Neural progenitor cell (in vitro differentiated cells): ENCODE measurements around the gene CHMP1A.

Source experiments
- EZH2 ChIP-seq: fragments of 200-600 bp; sonication (generic); IDR thresholded peaks from 2 replicates; pipeline ENCODE4 v1.6.1; 2017; ENCODE audit warnings: antibody characterized with exemption, mild to moderate bottlenecking, moderate library complexity
- EZH2phosphoT487 ChIP-seq: fragments of 200-600 bp; sonication (generic); IDR thresholded peaks from 2 replicates; pipeline ENCODE4 v1.6.1; 2017; ENCODE audit warnings: antibody characterized with exemption
- TF ChIP-seq, protein P1 (sequence below): fragments of 200-600 bp; sonication (generic); IDR thresholded peaks from 2 replicates; pipeline ENCODE4 v1.5.1; 2017; ENCODE audit warnings: antibody characterized with exemption, mild to moderate bottlenecking

DNA sequence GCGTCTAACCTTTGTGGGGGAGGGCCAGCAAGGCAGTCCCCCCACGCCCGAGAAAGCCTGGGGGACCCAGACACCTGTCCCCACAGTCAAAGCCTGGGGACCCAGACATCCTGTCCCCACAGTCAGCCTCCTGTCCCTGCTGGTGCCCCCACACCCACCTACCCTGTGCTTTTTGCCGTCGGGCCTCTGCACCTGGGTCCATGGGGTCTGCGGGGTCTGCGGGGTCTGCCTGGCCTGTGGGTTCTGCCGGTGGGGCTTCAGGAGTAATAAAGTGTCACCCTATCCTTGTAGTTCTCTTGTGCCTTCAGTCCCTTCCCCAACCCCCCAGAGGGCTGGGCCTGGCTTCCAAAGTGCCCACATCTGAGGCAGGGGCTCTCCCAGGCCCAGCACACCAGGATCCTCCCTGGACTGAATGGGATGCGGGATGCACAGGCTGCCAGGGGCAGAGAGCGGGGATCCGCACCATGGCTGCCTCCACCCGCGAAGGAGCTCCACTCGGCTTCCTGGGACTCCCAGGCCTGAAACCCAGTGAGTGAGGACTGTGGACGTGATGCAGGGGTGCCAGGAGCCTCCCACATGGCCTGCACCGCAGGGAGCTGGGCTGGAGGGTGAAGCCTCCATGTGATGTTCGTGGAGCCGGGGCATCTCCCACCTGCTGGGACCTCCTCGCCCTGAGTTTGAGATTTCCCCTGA, 60.4 kb downstream of the CHMP1A start:
- TF ChIP-seq, protein P1, sequence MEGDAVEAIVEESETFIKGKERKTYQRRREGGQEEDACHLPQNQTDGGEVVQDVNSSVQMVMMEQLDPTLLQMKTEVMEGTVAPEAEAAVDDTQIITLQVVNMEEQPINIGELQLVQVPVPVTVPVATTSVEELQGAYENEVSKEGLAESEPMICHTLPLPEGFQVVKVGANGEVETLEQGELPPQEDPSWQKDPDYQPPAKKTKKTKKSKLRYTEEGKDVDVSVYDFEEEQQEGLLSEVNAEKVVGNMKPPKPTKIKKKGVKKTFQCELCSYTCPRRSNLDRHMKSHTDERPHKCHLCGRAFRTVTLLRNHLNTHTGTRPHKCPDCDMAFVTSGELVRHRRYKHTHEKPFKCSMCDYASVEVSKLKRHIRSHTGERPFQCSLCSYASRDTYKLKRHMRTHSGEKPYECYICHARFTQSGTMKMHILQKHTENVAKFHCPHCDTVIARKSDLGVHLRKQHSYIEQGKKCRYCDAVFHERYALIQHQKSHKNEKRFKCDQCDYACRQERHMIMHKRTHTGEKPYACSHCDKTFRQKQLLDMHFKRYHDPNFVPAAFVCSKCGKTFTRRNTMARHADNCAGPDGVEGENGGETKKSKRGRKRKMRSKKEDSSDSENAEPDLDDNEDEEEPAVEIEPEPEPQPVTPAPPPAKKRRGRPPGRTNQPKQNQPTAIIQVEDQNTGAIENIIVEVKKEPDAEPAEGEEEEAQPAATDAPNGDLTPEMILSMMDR = no peak
- no peak for TF ChIP-seq EZH2
- no peak for TF ChIP-seq EZH2phosphoT487
